RPMI7951 (cell line): Measurements from ENCODE around the gene VIPAS39. TPM values are rescaled to one million over a fixed set of nuclear protein-coding genes. Genes with fewer than 3 reads are reported as not detected.
A peak's percentile ranks its signal among the peaks of the same experiment; 100 is the strongest.
"Not testable (repeated sequence)": the region's sequence is repeated elsewhere in the genome, so short reads cannot be mapped to it uniquely, and the experiment has no call there.

Experiments used
- DNase-seq: peaks from one replicate; pipeline ENCODE4 v3.0.0-alpha.2; 2012; ENCODE audit warnings: low read depth
- total RNA-seq: library from RNA; depleted of rRNA; stranded (reverse); fragments of >200 nt; shearing (Covaris generic); gene quantifications from 2 replicates; pipeline ENCODE4 v1.2.3, GENCODE V29; 2014

VIPAS39 gene
- total RNA-seq, 1 experiment from 2014 or later, result 18.4 TPM

DNA sequence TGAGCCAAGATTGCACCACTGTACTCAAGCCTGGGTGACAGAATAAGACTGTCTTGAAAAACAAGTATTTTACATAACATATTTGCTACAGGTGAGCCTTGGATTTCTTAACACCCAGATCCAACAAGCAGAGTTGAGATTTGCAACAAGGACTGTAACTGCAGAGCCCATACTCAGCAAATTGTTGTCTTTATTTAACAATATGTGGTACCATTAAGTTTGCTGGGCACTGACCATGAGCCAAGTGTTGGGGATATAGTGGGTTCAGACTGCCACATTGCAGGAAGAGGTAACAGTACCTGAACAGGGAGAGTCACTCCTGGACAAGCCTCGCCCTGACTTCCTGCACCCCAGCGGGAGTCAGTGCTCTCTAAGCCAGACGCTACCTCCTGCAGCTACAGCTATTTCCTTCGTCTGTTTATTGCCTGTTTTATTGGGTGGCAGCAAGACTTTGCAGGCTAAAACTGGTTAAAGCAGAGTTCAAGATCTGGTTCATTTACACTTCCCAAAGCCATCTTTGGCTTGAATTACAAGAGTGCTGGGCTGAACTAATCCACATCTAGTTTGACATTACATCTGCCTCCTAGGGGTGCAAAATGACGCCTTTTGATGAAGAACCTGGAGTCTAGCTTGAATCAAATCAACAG lies 12.9 kb upstream of the VIPAS39 start:
- no peak for DNase-seq

DNA sequence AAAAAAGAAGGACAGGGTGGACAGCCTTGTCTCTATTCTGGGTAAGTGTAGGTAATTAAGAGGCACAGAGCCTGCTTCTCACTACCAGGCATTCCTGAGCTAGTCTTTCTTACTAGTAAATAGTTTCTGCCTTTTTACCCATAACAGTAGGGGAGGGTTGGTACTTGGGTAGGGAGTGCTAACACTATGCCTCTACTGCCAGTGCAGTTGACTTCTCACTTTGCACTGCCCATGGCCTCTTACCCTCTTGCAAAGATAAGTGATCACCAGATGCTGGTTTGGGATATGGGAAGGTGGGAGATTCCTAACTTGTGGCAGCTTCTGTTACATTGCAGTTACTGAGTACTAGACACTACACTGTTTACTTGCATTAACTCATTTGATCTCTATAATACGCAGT lies 12.1 kb upstream of the VIPAS39 start:
- no peak for DNase-seq

DNA sequence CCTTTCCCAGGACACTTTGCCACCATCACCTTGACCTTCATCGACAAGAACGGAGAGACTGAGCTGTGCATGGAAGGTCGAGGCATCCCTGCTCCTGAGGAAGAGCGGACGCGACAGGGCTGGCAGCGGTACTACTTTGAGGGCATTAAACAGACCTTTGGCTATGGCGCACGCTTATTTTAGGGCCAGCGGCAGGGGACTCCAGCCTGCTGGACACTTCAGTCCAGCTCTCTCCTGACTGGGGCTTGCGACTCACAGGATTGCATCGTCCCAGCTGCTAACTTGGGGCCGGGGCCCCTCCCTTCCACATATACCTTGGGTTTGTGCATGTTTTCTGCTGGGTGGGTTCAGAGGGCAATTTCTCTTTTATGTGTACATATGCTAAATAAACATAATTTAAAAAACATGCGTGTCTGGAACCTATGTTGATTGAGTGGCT lies 11.7 kb upstream of the VIPAS39 start:
- DNase-seq, result no peak

DNA sequence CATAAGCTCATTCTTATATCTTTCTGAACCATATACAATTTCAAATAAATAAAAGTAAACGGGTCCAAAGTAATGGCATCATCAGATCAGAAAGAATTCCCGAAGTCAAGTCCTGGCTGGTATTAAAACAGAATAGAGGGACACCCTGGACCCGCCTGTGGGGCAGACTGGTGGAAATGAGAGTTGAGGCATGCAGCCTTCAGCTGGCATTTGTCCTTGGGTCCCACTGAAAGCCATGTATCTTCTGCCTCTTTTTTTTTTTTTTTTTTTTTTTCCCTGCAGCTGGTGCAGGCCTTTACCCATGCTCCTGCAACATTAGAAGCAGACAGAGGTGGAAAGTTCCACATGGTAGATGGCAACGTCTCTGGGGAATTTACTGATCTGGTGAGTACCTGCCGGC lies 10.4 kb upstream of the VIPAS39 start:
- DNase-seq, result no peak

DNA sequence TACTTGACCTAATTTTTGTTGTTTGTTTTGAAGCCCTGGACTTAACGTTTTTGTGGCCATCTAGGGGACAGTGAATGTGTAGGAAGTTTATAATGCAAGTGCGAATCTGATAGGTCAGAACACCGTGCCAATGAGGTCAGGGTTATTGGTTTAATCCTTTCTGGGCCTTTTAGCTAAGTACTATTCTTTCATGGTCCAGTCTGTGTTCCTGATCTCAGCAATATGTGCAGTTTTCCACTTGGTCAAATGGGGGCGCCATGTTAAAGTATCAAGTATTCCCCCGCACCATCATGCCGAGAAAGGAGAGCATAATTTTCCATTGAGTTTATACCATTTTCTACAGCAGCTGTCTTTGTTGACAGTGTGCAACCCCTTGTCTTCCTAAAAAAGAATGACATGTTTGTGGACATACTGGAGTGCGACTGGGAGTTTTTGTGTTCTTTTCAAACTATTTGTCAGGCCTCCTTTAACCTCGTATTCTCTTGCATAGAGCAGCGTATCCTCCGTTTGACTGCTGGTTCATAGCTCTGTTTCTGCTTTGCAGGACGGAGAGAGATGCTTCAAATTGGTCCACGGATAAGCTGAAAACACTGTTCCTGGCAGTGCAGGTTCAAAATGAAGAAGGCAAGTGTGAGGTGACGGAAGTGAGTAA lies 1.8 kb upstream of the VIPAS39 start:
- DNase-seq, result peak; percentile 54

DNA sequence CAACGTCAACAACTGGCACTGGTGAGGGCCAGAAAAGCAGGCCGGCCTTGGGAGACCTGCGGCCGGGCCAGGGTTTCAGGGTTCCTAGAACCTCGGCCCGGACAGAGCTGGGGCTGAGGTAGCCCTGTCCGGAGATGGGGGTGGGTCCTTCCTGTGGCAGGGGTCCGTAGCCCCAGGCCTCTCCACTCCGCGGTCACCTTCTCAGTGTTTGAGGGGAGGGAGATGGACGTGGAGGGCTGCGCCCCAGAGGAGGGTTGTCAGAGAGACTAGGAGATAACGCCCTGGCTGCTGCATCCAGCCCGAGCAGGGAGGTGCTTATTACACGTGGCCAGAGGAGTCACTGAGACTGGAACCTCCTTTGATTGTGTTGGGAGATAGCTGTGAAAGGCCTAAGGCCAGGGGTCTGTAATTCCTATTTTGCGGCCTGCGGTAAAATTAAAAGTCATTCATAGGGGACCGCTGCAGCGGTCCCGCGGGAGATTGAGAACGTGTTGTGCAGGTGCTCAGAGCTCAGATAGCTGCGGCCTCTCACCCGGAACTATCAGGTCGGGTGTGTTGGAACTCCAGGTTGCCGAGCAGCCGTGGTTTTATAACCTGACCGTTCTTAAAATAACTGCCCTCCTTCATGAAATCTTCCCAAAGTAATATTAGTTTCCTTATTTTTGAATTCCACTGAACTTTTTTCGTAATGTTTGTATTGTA lies 999 bp upstream of the VIPAS39 start:
- peak; percentile 46 for DNase-seq

DNA sequence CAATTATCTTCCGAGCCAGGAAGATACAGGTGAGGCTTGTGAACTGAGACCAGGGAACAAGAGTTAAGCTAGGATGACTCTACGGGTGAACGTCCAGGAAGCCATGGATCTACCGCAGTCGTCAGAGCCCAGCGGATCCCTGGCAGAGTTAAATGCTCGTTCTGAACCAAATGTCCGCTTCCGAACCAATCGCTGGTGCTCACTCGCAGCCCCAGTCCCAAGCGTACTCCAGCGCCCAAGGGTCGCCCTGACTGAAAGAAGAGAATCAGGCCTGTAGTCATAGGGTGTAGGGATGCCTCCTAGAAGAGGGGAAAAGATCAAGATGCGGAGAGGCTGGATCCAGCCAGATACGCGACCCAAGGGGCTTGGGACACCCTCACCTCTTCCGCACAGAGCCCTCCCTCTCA lies 283 bp downstream of the VIPAS39 start:
- no peak for DNase-seq

DNA sequence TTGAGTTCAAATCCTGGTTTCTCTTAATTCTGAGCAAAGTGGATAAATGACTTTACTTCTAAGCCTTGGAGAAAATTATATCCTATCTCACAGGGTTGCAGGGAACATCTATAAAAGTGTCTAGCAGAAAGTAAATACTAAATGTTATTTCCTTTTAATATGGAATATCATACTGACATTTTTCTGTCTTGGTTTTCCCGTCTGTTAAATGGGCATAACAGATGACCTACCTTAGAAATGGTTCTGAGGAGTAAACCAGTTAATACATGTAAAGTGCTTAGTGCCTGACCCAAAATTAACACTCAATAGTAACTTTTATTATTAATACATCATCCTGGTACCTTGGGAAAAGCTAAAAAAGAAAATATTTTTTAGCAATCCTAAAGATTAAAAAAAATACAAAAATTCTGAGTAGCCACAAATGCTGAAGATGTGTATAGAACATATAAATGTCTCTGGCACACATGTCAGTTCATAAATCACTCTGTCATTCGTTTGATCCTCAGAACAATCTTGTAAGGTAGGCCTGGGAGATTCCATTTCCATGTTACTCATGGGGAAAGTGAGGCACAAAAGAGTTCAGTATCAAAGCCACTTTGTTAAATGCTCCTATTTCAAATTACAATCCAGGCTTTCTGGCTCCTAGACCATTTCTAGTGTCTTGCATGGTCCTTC lies 1.3 kb downstream of the VIPAS39 start:
- no peak for DNase-seq

DNA sequence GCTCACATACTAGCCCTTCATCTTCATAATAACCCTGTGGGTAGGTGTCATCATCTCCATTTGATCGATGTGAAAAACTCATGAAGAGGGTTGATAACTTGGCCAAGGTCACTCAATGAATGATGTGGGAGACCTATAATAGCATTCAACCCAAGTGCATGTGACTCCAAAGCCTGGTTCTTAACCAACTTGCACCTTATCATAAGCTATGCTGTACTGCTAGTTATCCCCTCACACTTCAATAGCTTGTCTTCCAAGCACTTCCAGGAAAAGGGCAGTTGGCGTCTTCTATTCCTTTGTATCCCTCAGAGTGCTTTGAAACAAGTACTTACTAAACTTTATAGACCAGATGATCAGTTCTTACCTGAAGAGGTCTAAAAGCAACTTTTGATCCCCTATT lies 15.2 kb downstream of the VIPAS39 start:
- DNase-seq, result no peak

DNA sequence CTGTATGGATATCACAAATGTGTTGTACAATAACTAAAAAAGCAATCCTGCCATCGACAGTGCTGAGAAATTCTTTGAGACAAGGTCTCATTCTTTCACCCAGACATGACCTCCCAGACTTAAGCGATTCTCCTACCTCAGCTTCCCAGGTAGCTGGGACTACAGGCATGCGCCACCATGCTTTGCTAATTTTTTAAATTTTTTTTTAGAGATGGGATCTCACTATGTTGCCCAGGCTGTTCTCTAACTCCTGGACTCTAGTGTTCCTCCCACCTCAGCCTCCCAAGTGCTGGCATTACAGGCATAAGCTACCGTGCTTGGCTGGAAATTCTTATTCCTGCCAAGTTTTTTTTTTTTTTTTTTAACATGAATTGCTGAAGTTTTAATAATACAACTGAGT lies 17.5 kb downstream of the VIPAS39 start:
- no peak for DNase-seq

DNA sequence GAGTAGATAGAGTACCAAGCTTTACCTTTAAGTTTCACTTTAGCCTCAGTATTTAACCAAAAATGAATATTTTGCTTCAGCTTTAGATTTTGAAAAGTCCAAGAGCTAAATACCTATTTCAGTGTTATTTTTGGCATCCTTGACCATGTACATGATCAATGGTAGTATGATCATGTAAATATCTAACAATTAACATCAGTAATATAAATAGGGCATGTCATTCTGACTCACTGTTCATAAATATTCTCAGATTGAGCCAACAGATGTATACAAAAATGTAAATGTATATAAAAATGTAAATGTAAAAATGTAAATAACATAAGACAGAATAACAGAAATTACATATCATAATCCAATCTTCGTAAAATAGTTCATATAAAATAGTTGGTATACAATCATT lies 18.8 kb downstream of the VIPAS39 start:
- no peak for DNase-seq

DNA sequence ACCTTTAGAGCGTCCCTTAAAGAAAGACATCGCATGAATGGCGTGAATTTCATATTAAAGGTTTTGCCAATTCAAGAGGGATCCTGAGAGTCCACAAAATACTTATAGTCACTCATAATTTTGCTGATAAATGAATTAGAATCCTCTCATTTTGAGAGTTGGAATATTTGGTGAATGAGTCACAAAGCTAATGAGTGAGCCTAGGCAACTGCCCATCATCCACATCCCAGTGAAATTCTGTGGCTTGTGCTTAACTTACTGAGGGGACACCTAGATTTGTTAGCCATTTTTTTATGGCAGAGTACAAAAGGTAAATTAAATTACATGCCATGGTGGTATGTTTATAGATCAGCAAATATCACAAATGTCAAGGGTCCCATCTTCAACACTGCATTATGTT lies 21.4 kb downstream of the VIPAS39 start:
- DNase-seq, result peak; percentile 18

DNA sequence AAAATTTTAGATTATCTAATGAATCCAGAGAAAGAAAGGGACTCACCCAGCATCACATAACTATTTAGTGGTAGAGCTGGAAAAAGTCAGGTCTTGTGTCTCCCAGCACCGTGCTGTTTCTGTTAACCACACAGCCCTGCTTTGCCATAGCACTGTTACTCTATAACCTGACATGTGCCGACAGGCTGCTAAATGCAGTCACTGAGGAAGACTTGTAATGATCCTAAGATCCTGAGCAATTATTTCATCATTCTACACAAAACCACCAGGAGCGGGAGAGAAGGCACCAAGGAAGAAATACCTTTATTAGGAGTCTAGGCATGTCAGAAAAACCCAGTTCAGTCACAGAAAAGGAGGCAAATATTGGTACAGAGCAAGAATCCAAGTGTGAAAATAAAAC lies 31.0 kb downstream of the VIPAS39 start:
- DNase-seq, result no peak

DNA sequence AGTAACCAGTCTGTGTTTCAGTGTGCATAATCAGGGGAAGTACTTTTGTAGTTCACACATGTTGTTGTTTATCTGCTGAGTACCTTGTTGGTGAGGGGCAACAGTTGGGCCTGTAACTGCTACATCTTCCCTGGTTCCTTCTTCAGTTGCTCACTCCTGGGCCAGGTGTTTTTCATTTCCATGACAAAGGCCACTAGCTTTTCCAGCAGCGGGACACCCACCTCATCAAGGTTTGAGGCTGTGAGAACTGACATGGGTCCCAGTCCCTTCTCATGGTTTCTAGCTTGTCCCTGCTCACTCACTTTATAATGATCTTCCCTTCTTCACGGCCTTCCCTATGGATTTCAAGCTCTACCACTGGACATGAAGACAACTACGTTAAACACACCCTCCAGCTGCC lies 32.5 kb downstream of the VIPAS39 start:
- DNase-seq, result no peak

DNA sequence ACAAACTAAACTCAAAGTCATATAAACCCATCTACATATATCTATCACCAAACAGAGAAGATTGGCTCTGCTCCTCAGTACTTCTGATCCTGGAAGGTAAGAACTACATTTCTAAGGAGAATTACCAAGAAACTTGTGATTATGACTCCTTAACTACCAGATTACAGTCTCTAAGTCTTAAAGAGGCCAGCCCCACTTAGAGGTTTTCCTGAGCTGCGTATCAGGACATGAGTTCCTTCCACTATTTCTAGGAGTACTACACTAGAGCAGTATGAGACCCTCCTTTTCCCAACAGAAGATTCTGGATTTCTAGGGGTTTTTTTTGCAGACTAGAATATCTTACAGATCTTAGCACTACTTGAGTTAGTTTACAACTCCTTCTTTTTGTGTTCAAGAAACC lies 34.0 kb downstream of the VIPAS39 start, which contains the start of gene NOXRED1:
NOXRED1 (minus strand) TSS at position 101 of the 400 bp plus-strand sequence. CDS start 634 bp downstream, outside the sequence.
- no peak for DNase-seq

DNA sequence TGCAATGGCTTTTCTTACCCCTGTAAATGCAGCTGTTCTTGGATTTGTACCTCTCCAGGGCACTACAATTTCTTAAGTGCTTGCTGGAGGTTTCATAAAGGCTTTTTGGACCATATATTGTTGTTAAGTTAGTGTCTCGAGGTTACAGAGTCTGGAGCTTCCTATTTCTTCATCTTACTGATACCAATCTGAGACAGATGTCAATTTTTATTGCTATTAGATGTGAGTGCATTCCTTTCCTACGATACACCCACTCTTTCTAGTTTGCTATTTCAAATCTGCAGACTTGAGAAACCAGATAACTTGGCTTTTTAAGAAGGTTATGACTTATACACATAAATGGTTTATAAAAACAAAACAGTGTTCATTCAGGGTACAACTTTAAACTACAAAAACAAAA lies 36.2 kb downstream of the VIPAS39 start:
- DNase-seq, result no peak

DNA sequence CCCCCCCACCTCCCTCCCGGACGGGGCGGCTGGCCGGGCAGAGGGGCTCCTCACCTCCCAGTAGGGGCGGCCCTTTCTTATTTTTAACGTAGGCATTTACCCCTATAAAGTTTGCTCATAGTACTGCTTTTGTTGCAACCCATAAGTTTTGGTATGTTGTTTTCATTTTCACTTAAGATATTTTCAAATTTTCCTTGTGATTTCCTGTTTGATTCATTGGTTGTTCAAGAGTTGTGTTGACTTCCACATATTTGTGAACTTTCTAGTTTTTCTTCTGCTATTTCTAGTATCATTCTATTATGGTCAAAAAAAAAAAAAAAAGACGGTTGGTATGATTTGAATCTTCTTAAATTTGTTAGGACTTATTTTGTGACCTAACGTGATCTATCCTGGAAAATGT lies 40.6 kb downstream of the VIPAS39 start:
- no peak for DNase-seq

DNA sequence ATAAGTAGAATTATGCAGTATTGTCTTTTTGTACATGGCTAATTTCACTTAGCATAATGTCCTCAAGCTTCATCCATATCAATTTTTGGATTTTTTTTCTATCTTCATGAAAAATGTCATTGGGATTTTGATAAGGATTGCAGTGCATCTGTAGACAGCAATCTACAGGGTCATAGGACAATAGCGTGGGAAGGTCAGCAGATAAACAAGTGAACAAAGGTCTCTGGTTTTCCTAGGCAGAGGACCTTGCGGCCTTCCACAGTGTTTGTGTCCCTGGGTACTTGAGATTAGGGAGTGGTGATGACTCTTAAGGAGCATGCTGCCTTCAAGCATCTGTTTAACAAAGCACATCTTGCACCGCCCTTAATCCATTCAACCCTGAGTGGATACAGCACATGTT lies 41.3 kb downstream of the VIPAS39 start:
- not testable (repeated sequence) for DNase-seq

DNA sequence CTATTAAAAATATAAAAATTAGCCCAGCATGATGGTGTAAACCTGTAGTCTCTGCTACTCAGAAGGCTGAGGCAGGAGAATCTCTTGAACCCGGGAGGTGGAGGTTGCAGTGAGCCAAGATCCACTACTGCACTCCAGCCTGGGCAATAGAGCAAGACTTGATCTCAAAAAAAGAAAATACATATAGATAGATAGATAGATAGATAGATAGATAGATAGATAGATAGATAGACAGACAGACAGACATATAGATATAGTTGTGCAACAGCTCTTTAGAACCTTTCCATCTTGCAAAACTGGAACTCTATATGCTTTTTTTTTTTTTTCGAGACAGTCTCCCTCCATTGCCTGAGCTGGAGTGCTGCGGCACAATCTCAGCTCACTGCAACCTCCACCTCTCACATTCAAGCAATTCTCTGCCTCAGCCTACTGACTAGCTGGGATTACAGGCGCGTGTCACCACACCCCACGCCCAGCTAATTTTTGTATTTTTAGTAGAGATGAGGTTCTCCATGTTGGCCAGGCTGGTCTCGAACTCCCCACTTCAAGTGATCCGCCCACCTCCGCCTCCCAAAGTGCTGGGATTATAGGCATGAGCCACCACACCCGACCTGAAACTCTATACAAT lies 41.9 kb downstream of the VIPAS39 start:
- not testable (repeated sequence) for DNase-seq

DNA sequence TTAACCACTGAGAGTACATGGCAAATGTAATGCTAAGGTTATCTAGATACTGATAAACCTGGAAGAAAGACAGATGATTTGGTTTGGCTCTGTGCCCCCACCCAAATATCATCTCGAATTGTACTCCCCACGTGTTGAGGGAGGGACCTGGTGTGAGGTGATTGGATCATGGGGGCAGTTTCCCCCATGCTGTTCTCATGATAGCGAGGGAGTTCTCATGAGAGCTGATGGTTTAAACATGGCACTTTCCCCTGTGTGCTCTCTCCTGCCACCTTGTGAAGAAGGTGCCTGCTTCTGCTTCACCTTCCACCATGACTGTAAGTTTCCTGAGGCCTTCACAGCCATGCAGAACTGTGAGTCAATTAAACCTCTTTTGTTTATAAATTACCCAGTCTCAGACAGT lies 48.3 kb downstream of the VIPAS39 start:
- no peak for DNase-seq

DNA sequence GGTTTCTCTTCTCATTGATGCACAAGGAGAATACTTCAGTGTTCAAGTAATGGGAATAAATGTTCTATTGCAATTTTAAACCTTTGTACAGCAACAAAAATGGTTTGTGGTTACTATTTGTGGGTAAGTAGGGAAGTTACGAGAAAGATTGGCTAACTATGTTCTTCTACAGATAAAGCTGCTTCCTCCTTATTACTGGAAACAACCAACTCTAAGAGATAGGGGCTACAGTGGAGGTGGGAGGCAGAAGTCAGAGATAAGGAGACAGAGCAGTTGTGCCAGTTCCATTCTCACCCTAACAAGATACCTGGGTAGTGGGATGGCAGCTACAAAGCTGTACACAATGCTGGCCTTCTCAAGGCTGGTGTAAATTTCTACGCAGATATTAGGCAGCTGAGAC lies 50.2 kb downstream of the VIPAS39 start:
- DNase-seq, result no peak

DNA sequence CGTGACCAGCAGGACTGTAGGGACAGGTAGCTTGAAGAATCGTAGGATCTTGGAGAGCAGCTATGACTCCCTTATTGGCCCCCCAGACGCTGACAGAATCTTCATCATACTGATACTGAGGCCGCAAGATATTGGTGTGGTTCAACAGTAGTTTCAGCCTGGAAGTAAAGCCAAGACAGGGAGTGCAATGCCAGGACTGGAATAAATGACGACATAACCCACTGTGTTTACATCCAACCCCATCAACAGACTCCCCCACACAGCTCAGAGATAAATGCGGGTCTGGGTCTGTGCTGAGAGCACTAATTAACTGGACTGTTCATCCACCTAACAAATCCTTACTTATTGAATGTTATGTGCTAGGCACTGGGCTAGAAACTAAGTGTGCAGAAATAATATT lies 50.7 kb downstream of the VIPAS39 start:
- no peak for DNase-seq
